RWPE1 (cell line): Measurements from ENCODE around the gene CDSN.

Experiments used
- CTCF ChIA-PET: fragments of 350-600 bp; sonication (Branson Sonifier 250); formaldehyde crosslinking; extraction: SDS; loops from one replicate; lab custom pipeline; 2021; lab: Yijun Ruan, JAX
- POLR2A ChIA-PET: fragments of 400-600 bp; formaldehyde crosslinking; extraction: SDS; loops from one replicate; lab custom pipeline; 2020; ENCODE audit warnings: antibody characterized with exemption; ENCODE audit not compliant: low non-redundant PET; lab: Yijun Ruan, JAX
- DNase-seq: peaks from one replicate; pipeline ENCODE4 v3.0.0; 2012; ENCODE audit warnings: low spot score
- H3K27ac ChIP-seq: fragments of 450-650 bp; 2 replicates; pipeline ENCODE4 v1.5.1; 2017
- CTCF ChIP-seq: fragments of 450-650 bp; conservative IDR thresholded peaks from 2 replicates; pipeline ENCODE4 v1.5.1; 2017; ENCODE audit warnings: low read depth, mild to moderate bottlenecking

CDSN gene

GRCh38 chr6:31138982-31139381 is 18.7 kb upstream of the CDSN start, which contains the start of gene PSORS1C2:
TSS of gene PSORS1C2 (minus strand) at chr6:31139066. CDS start at chr6:31139026, 40 bp downstream.
- H3K27ac ChIP-seq = peak within 1 kb of the TSS; percentile 39; the same call in 1 of the 2 replicates
- ChIA-PET CTCF (interaction anchor here (0.7 to 2.8 kb wide), 4 partner anchors 10 to 228 kb away, joined by 3 to 20 read pairs (median 4); no protein-coding TSS in a partner anchor), POLR2A (no interaction called here)
- no peak for DNase-seq
- no peak for TF ChIP-seq CTCF

- CTCF ChIA-PET = no interaction called here
- no peak for TF ChIP-seq CTCF
- no peak for DNase-seq
- H3K27ac ChIP-seq = no peak overlapping the region
- POLR2A ChIA-PET = interaction anchor here (0.7 kb wide), 1 partner anchor 242 kb away, joined by 5 read pairs; no protein-coding TSS in a partner anchor
Measured at GRCh38 chr6:31135710-31136109, 15.5 kb upstream of the CDSN start.

- DNase-seq = no peak
- ChIA-PET CTCF (interaction anchor here (0.6 to 1.1 kb wide), 3 partner anchors 54 to 235 kb away, joined by 3 to 5 read pairs (median 3); no protein-coding TSS in a partner anchor), POLR2A (no interaction called here)
- no peak overlapping the region for H3K27ac ChIP-seq
- no peak for TF ChIP-seq CTCF
Measured at GRCh38 chr6:31132806-31133205, 12.6 kb upstream of the CDSN start.

- ChIA-PET CTCF (interaction anchor here (0.6 kb wide), 1 partner anchor 61 kb away, joined by 4 read pairs; no protein-coding TSS in a partner anchor), POLR2A (no interaction called here)
- no peak overlapping the region for H3K27ac ChIP-seq
- DNase-seq = no peak
- no peak for TF ChIP-seq CTCF
Measured at GRCh38 chr6:31131595-31131994, 11.3 kb upstream of the CDSN start.

- no peak overlapping the region for H3K27ac ChIP-seq
- CTCF ChIA-PET = interaction anchor here (0.6 kb wide), 1 partner anchor 533 kb away, joined by 3 read pairs; no protein-coding TSS in a partner anchor
- POLR2A ChIA-PET = no interaction called here
- DNase-seq = no peak
- TF ChIP-seq CTCF = no peak
Measured at GRCh38 chr6:31130751-31131150, 10.5 kb upstream of the CDSN start.

GRCh38 chr6:31129130-31129529 is 8.9 kb upstream of the CDSN start:
- ChIA-PET POLR2A (no interaction called here), CTCF (interaction anchor here (0.6 to 1.7 kb wide), 5 partner anchors 9 to 118 kb away, joined by 3 to 4 read pairs (median 3); partner anchors contain the start of gene PSORS1C2)
- H3K27ac ChIP-seq = no peak overlapping the region
- no peak for DNase-seq
- no peak for TF ChIP-seq CTCF
